Activated T-cell treated with anti-CD3 and anti-CD28 coated beads, Interleukin-2, amount 50 U/mL, for 1 hour (primary cell): Measurements from ENCODE around the gene KRTAP10-8.
A peak's percentile ranks its signal among the peaks of the same experiment; 100 is the strongest.
"Not testable (repeated sequence)": the region's sequence is repeated elsewhere in the genome, so short reads cannot be mapped to it uniquely, and the experiment has no call there.

Source experiments
- DNase-seq: peaks from one replicate; pipeline ENCODE4 v3.0.0-alpha.2; 2020

Gene KRTAP10-8

GRCh38 chr21:44600118-44600978, 11.5 kb upstream of the KRTAP10-8 start, which contains the start of gene KRTAP10-7:
KRTAP10-7 (plus strand) TSS chr21:44600597; CDS start chr21:44600622, 25 bp downstream.
- DNase-seq: not testable (repeated sequence)

GRCh38 chr21:44601091-44601490, 10.8 kb upstream of the KRTAP10-8 start:
- not testable (repeated sequence) for DNase-seq

GRCh38 chr21:44601596-44602462, 10.1 kb upstream of the KRTAP10-8 start:
- no peak for DNase-seq

GRCh38 chr21:44602463-44602850, 9.4 kb upstream of the KRTAP10-8 start:
- no peak for DNase-seq

GRCh38 chr21:44603109-44603875, 8.6 kb upstream of the KRTAP10-8 start:
- DNase-seq: no peak

- no peak for DNase-seq
Observed at GRCh38 chr21:44603911-44604310, 8.0 kb upstream of the KRTAP10-8 start.

- DNase-seq: no peak
Observed at GRCh38 chr21:44606495-44606894, 5.4 kb upstream of the KRTAP10-8 start.

- no peak for DNase-seq
Observed at GRCh38 chr21:44609193-44609592, 2.7 kb upstream of the KRTAP10-8 start.

GRCh38 chr21:44610157-44610843, 1.6 kb upstream of the KRTAP10-8 start:
- DNase-seq: not testable (repeated sequence)

GRCh38 chr21:44611551-44611950, 328 bp upstream of the KRTAP10-8 start:
- no peak for DNase-seq

GRCh38 chr21:44612669-44613229, 870 bp downstream of the KRTAP10-8 start:
- DNase-seq: no peak

- no peak for DNase-seq
Observed at GRCh38 chr21:44613386-44614155, 1.7 kb downstream of the KRTAP10-8 start.

- DNase-seq: no peak
Observed at GRCh38 chr21:44614161-44614631, 2.3 kb downstream of the KRTAP10-8 start.

GRCh38 chr21:44614961-44615391, 3.1 kb downstream of the KRTAP10-8 start:
- no peak for DNase-seq

GRCh38 chr21:44615466-44615865, 3.6 kb downstream of the KRTAP10-8 start:
- no peak for DNase-seq

GRCh38 chr21:44615911-44616590, 4.2 kb downstream of the KRTAP10-8 start:
- no peak for DNase-seq

- no peak for DNase-seq
Observed at GRCh38 chr21:44616591-44616926, 4.7 kb downstream of the KRTAP10-8 start.

- no peak for DNase-seq
Observed at GRCh38 chr21:44617071-44617501, 5.2 kb downstream of the KRTAP10-8 start.

- no peak for DNase-seq
Observed at GRCh38 chr21:44618504-44618903, 6.6 kb downstream of the KRTAP10-8 start.

- peak; percentile 48 for DNase-seq
Observed at GRCh38 chr21:44618909-44619308, 7.0 kb downstream of the KRTAP10-8 start.
